BE2C (cell line): Measurements from ENCODE around the gene TTLL6.

Source experiments
- DNase-seq: peaks from one replicate; pipeline ENCODE4 v3.0.0-alpha.2; 2020
- H3K27me3 ChIP-seq: fragments of 250-450 bp; sonication (Bioruptor Pico); 2 replicates; pipeline ENCODE4 v1.5.1; 2020; ENCODE audit warnings: mild to moderate bottlenecking
- H3K36me3 ChIP-seq: fragments of 250-450 bp; sonication (Bioruptor Pico); 2 replicates; pipeline ENCODE4 v1.5.1; 2020; ENCODE audit warnings: mild to moderate bottlenecking
- H3K4me1 ChIP-seq: fragments of 250-450 bp; sonication (Bioruptor Pico); 2 replicates; pipeline ENCODE4 v1.5.1; 2020
- H3K4me3 ChIP-seq: 2 replicates; pipeline ENCODE4 v1.5.1; 2011; ENCODE audit warnings: low read depth, low read length
- H3K9me3 ChIP-seq: fragments of 250-450 bp; sonication (Bioruptor Pico); 2 replicates; pipeline ENCODE4 v1.5.1; 2020
- CTCF ChIP-seq: IDR thresholded peaks from 2 replicates; pipeline ENCODE4 v1.5.1; 2012; ENCODE audit warnings: mild to moderate bottlenecking, low read depth, low read length

Gene TTLL6

GRCh38 chr17:48721009-48721402, 96.0 kb downstream of the TTLL6 start:
- H3K36me3 ChIP-seq = no peaks in the 10 kb centered on the region
- no peak for DNase-seq
- H3K4me1 ChIP-seq = no peaks in the 10 kb centered on the region
- no peaks in the 10 kb centered on the region for H3K9me3 ChIP-seq
- H3K4me3 ChIP-seq = no peak overlapping the region
- no peak for TF ChIP-seq CTCF
- peaks cover 98% of the 10 kb centered on the region for H3K27me3 ChIP-seq

GRCh38 chr17:48720266-48721008, 96.6 kb downstream of the TTLL6 start:
- Histone ChIP-seq H3K36me3 (no peaks in the 10 kb centered on the region), H3K9me3 (no peaks in the 10 kb centered on the region), H3K4me3 (no peak overlapping the region), H3K27me3 (peaks cover 98% of the 10 kb centered on the region), H3K4me1 (no peaks in the 10 kb centered on the region)
- DNase-seq = no peak
- TF ChIP-seq CTCF = no peak

GRCh38 chr17:48719642-48720265, 97.3 kb downstream of the TTLL6 start:
- Histone ChIP-seq H3K27me3 (peaks cover 98% of the 10 kb centered on the region), H3K4me1 (no peaks in the 10 kb centered on the region), H3K4me3 (no peak overlapping the region), H3K36me3 (no peaks in the 10 kb centered on the region), H3K9me3 (no peaks in the 10 kb centered on the region)
- no peak for TF ChIP-seq CTCF
- DNase-seq = no peak

DNA sequence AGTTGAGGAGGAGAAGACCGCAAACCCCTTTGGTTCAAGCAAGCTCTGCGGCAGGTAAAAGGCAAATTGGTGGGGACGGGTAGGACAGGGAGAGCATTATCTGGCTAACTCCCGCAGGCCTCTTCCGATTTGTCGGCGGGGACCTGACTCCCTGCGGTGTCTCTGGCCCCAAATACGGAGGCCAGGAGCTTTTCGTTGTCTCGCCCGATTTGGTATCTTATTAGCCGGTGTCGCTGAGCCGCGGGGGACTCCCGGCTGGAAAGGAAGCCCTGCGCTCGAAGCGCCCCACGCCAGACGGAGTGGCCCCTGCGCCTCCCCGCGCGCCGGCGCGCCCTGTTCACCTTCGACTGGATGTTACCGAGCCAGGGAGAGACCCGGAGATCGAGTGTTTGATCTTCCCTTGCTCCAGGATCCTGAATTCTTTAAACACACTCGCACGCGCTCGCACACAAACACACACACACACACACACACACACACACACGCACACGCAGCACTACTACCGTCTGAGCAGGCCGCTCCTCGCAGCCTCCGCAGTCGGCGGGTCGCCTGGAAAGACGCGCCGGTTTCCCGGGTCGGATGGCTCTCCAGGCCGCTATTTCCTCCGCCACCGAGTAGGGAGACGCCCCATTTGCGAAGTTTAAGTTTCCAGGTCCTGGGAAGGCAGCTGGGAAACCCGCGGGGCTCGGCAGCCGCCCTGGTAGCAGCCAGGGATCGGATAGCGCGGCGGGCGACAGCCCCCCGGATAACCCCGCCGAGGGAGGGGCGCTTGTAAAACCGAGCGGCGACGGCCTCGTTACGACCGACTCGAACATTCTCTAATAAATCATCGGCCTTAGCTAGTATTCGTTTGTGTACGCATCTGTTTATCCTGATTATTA, 98.0 kb downstream of the TTLL6 start:
- TF ChIP-seq CTCF = no peak
- Histone ChIP-seq H3K4me3 (no peak overlapping the region), H3K27me3 (peaks cover 98% of the 10 kb centered on the region), H3K9me3 (no peaks in the 10 kb centered on the region), H3K4me1 (no peaks in the 10 kb centered on the region), H3K36me3 (no peaks in the 10 kb centered on the region)
- DNase-seq = no peak

GRCh38 chr17:48718227-48718760, 98.7 kb downstream of the TTLL6 start:
- no peaks in the 10 kb centered on the region for H3K36me3 ChIP-seq
- no peaks in the 10 kb centered on the region for H3K4me1 ChIP-seq
- TF ChIP-seq CTCF = no peak
- H3K27me3 ChIP-seq = peaks cover 97% of the 10 kb centered on the region
- no peak for DNase-seq
- no peaks in the 10 kb centered on the region for H3K9me3 ChIP-seq
- H3K4me3 ChIP-seq = no peak overlapping the region
